Skeletal muscle tissue (tissue), 4 donors: ENCODE results near the gene ASB7. TPM values are rescaled to one million over a fixed set of nuclear protein-coding genes. Genes with fewer than 3 reads are reported as not detected.
A peak's percentile ranks its signal among the peaks of the same experiment; 100 is the strongest.

Source experiments
- H3K27ac ChIP-seq: one replicate; pipeline ENCODE4 v1.7.0; 2013; ENCODE audit warnings: mild to moderate bottlenecking, low read depth, low read length, inconsistent platforms
- H3K27me3 ChIP-seq, 3 donors: one replicate each; pipeline ENCODE4 v1.7.0; 2013; ENCODE audit warnings: low read length in 3 of 3; ENCODE audit not compliant: control insufficient read depth in 3 of 3, insufficient read depth in 3 of 3
- H3K36me3 ChIP-seq, 3 donors: one replicate each; pipeline ENCODE4 v1.7.0; 2013; ENCODE audit warnings: low read length in 3 of 3; ENCODE audit not compliant: control insufficient read depth in 3 of 3, insufficient read depth in 3 of 3
- H3K4me1 ChIP-seq, 3 donors: one replicate each; pipeline ENCODE4 v1.7.0; 2013; ENCODE audit warnings: low read length in 3 of 3, mild to moderate bottlenecking in 3 of 3; ENCODE audit not compliant: control insufficient read depth in 3 of 3, insufficient read depth in 3 of 3
- H3K4me3 ChIP-seq, 3 donors: one replicate each; pipeline ENCODE4 v1.7.0; 2013; ENCODE audit warnings: low read length in 3 of 3
- H3K9ac ChIP-seq, 3 donors: one replicate each; pipeline ENCODE4 v1.7.0; 2013; ENCODE audit warnings: low read length in 3 of 3, mild to moderate bottlenecking in 3 of 3, moderate library complexity in 2 of 3, low read depth in 1 of 3
- H3K9me3 ChIP-seq, 3 donors: one replicate each; pipeline ENCODE4 v1.7.0; 2013; ENCODE audit warnings: low read length in 3 of 3; ENCODE audit not compliant: control insufficient read depth in 3 of 3
- total RNA-seq: library from RNA; depleted of rRNA; stranded (reverse); fragments of >200 nt; gene quantifications from one replicate; pipeline ENCODE4 v1.2.3, GENCODE V29; 2014
- donor health status: Osteomylitis.

The ASB7 gene
- total RNA-seq, 1 donor from 2014 or later = 9.4 TPM

- Histone ChIP-seq H3K4me3 (no peak overlapping the region), H3K9ac (no peak overlapping the region), H3K9me3 (no peaks in the 10 kb centered on the region), H3K36me3 (no peaks in the 10 kb centered on the region), H3K4me1 (no peaks in the 10 kb centered on the region), H3K27ac (no peak overlapping the region), H3K27me3 (peaks cover 0 to 14% (median 12%) of the 10 kb centered on the region in 3 donors)
Measured at GRCh38 chr15:100663086-100663914, 60.9 kb downstream of the ASB7 start.

GRCh38 chr15:100663915-100664281, 61.5 kb downstream of the ASB7 start:
- H3K36me3 ChIP-seq = no peaks in the 10 kb centered on the region
- peaks cover 0 to 17% (median 15%) of the 10 kb centered on the region in 3 donors for H3K27me3 ChIP-seq
- H3K9me3 ChIP-seq = no peaks in the 10 kb centered on the region
- no peak overlapping the region for H3K27ac ChIP-seq
- no peaks in the 10 kb centered on the region for H3K4me1 ChIP-seq
- no peak overlapping the region for H3K4me3 ChIP-seq
- no peak overlapping the region for H3K9ac ChIP-seq

GRCh38 chr15:100665570-100665969, 63.2 kb downstream of the ASB7 start:
- Histone ChIP-seq H3K9me3 (no peaks in the 10 kb centered on the region), H3K4me1 (no peaks in the 10 kb centered on the region)

GRCh38 chr15:100667405-100668347, 65.3 kb downstream of the ASB7 start:
- Histone ChIP-seq H3K9ac (no peak overlapping the region), H3K4me1 (no peaks in the 10 kb centered on the region), H3K27ac (peak overlapping the region; percentile 50), H3K36me3 (no peaks in the 10 kb centered on the region), H3K4me3 (no peak overlapping the region), H3K9me3 (no peaks in the 10 kb centered on the region), H3K27me3 (peaks cover 0 to 21% (median 17%) of the 10 kb centered on the region in 3 donors)

More at GRCh38 chr15:100665570-100665969, 63.2 kb downstream of the ASB7 start:
- Histone ChIP-seq H3K27ac (no peak overlapping the region), H3K36me3 (no peaks in the 10 kb centered on the region), H3K4me3 (no peak overlapping the region), H3K27me3 (peaks cover 0 to 17% (median 15%) of the 10 kb centered on the region in 3 donors), H3K9ac (no peak overlapping the region)

GRCh38 chr15:100668348-100668745, 66.0 kb downstream of the ASB7 start:
- H3K27ac ChIP-seq = peak overlapping the region; percentile 50
- H3K4me1 ChIP-seq = no peaks in the 10 kb centered on the region
- no peaks in the 10 kb centered on the region for H3K9me3 ChIP-seq
- no peaks in the 10 kb centered on the region for H3K36me3 ChIP-seq
- H3K27me3 ChIP-seq = peaks cover 0 to 17% (median 16%) of the 10 kb centered on the region in 3 donors
- no peak overlapping the region for H3K4me3 ChIP-seq
- no peak overlapping the region for H3K9ac ChIP-seq

- H3K9me3 ChIP-seq = no peaks in the 10 kb centered on the region
Measured at GRCh38 chr15:100669260-100669659, 66.9 kb downstream of the ASB7 start.

GRCh38 chr15:100670505-100671021, 68.2 kb downstream of the ASB7 start:
- no peaks in the 10 kb centered on the region for H3K36me3 ChIP-seq
- no peak overlapping the region for H3K4me3 ChIP-seq
- no peak overlapping the region for H3K9ac ChIP-seq
- H3K9me3 ChIP-seq = no peaks in the 10 kb centered on the region
- H3K4me1 ChIP-seq = no peaks in the 10 kb centered on the region
- H3K27me3 ChIP-seq = peaks cover 0 to 13% (median 10%) of the 10 kb centered on the region in 3 donors
- H3K27ac ChIP-seq = no peak overlapping the region

More at GRCh38 chr15:100669260-100669659, 66.9 kb downstream of the ASB7 start:
- no peaks in the 10 kb centered on the region for H3K4me1 ChIP-seq
- no peak overlapping the region for H3K4me3 ChIP-seq
- no peaks in the 10 kb centered on the region for H3K36me3 ChIP-seq
- peaks cover 0 to 14% (median 10%) of the 10 kb centered on the region in 3 donors for H3K27me3 ChIP-seq
- no peak overlapping the region for H3K27ac ChIP-seq
- H3K9ac ChIP-seq = no peak overlapping the region

- no peaks in the 10 kb centered on the region for H3K4me1 ChIP-seq
- H3K9me3 ChIP-seq = no peaks in the 10 kb centered on the region
- peaks cover 0 to 13% (median 10%) of the 10 kb centered on the region in 3 donors for H3K27me3 ChIP-seq
- no peak overlapping the region for H3K4me3 ChIP-seq
- H3K27ac ChIP-seq = no peak overlapping the region
- H3K36me3 ChIP-seq = no peaks in the 10 kb centered on the region
- H3K9ac ChIP-seq = no peak overlapping the region
Measured at GRCh38 chr15:100671124-100671680, 68.8 kb downstream of the ASB7 start.

- Histone ChIP-seq H3K4me3 (peak overlapping the region in 1 of 3 donors; percentile 35), H3K9me3 (no peaks in the 10 kb centered on the region), H3K9ac (no peak overlapping the region), H3K27ac (no peak overlapping the region), H3K27me3 (peaks cover 0 to 13% (median 10%) of the 10 kb centered on the region in 3 donors), H3K4me1 (no peaks in the 10 kb centered on the region), H3K36me3 (no peaks in the 10 kb centered on the region)
Measured at GRCh38 chr15:100671858-100672543, 69.6 kb downstream of the ASB7 start.
